Effector memory CD8-positive, alpha-beta T cell (primary cell): ENCODE results near the gene PGAM1.
"Not testable (repeated sequence)": the region's sequence is repeated elsewhere in the genome, so short reads cannot be mapped to it uniquely, and the experiment has no call there.

Experiments
- ATAC-seq: fragments of 150-1000 bp; cut with Tn5 transposase; replicated peaks from 2 replicates; pipeline ENCODE4 v1.10.0; 2021; ENCODE audit warnings: mild to moderate bottlenecking, moderate library complexity
- DNase-seq, 3 experiments: peaks; one replicate each; pipeline ENCODE4 v3.0.0; 2021
- H3K27ac Mint-ChIP-seq, 2 donors: one replicate each; pipeline ENCODE4 v1.8.0; 2022; ENCODE audit warnings: mild to moderate bottlenecking in 2 of 2, mixed read lengths in 2 of 2, moderate library complexity in 2 of 2
- H3K27me3 Mint-ChIP-seq, 2 donors: one replicate each; pipeline ENCODE4 v1.8.0; 2022; ENCODE audit warnings: mixed read lengths in 2 of 2
- H3K36me3 Mint-ChIP-seq: one replicate; pipeline ENCODE4 v1.8.0; 2022; ENCODE audit warnings: mild to moderate bottlenecking, moderate library complexity, mixed read lengths; ENCODE audit not compliant: insufficient read depth
- H3K4me1 Mint-ChIP-seq, 2 donors: one replicate each; pipeline ENCODE4 v1.8.0; 2022; ENCODE audit warnings: low read depth in 2 of 2, mixed read lengths in 2 of 2
- H3K4me3 Mint-ChIP-seq, 2 donors: one replicate each; pipeline ENCODE4 v1.8.0; 2022; ENCODE audit warnings: mild to moderate bottlenecking in 2 of 2, mixed read lengths in 2 of 2, moderate library complexity in 2 of 2
- H3K9me3 Mint-ChIP-seq, 2 donors: one replicate each; pipeline ENCODE4 v1.8.0; 2022; ENCODE audit warnings: mixed read lengths in 2 of 2

PGAM1 gene

DNA sequence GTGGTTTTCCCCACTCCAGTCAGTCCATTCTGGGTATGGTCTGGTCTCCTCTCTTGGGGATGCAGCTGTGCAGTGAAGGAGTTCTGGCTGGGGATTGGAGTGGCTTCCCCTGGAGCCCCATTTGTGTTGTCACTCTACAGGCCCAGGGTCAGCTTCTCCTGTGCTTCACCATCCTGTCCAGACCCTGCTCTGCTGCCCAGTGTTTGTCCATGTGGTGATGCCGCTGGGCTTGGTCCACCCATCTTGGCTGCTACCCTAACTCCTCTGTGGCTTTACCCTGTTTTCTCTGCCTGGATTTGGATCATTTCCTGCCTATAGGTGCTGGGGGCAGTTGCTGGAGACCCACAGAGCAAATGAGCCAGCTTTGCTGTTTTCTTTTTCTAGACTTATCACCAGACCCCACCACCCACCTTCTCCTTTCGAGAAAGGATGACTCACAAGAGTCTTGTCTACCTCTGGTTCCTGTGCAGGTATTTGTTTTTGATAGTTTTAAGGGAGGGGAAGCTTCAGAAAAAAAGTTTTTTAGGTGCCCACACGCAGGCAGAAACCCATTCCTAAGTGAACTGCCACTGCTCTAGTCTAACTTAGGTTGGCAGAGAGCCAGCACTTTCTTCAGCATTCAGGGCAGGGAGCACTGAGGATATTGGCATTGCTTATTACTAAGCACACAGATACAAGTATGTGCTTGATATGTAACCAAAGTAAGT lies 28.5 kb downstream of the PGAM1 start:
- peaks cover 6 to 12% of the 10 kb centered on the region in 2 donors for H3K4me1 Mint-ChIP-seq
- H3K27ac Mint-ChIP-seq: peak overlapping the region; percentile 76 to 86
- H3K36me3 Mint-ChIP-seq: peaks cover 38% of the 10 kb centered on the region
- ATAC-seq: no peak
- H3K27me3 Mint-ChIP-seq: no peaks in the 10 kb centered on the region
- H3K4me3 Mint-ChIP-seq: no peak overlapping the region
- no peak for DNase-seq
- no peaks in the 10 kb centered on the region for H3K9me3 Mint-ChIP-seq

DNA sequence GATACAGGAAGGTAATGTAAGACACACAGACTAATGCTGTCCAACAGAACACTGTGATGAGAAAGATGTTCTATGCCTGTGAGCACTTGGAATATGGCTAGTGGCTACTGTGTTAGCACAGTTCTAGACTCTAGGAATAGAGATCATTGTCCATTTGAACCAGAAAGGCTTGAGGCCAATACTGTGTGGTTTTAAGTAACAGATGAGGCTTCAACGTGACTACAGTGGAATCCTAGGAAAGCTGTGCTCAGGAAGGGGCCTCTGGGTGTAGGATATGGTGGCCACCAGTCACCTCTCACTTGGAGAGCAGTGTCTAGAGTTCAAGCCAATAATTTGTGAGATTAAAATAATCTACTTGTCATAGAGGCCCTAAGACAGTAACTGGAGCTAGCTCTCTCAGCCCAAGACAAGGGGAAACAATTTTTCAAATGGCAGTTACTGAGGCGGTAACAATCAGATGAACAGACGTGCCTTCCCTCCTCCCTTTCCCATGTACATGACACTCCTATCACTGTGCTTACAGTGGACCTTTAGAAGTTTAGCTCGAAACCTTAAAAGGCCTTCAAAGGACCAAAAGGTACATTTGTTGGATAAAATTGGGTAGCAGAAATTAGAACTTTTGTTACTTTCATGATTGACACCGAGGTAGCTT lies 30.2 kb downstream of the PGAM1 start:
- no peak overlapping the region for H3K4me3 Mint-ChIP-seq
- ATAC-seq (no peak), DNase-seq (no peak)
- H3K27me3 Mint-ChIP-seq: no peaks in the 10 kb centered on the region
- H3K36me3 Mint-ChIP-seq: peaks cover 41% of the 10 kb centered on the region
- H3K9me3 Mint-ChIP-seq: no peaks in the 10 kb centered on the region
- H3K27ac Mint-ChIP-seq: peak overlapping the region; percentile 0 to 55
- peaks cover 0 to 7% of the 10 kb centered on the region in 2 donors for H3K4me1 Mint-ChIP-seq

DNA sequence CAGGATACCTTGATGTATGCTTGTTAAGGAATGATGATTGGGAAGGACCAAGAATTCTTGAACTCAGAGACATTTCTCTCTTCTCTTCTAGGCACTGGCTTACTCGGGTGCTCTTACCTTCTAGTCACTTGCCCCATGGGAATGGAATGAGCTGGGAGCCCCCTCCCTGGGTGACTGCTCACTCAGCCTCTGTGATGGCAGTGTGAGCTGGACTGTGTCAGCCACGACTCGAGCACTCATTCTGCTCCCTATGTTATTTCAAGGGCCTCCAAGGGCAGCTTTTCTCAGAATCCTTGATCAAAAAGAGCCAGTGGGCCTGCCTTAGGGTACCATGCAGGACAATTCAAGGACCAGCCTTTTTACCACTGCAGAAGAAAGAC lies 30.7 kb downstream of the PGAM1 start:
- no peaks in the 10 kb centered on the region for H3K27me3 Mint-ChIP-seq
- no peak for ATAC-seq
- no peak for DNase-seq
- peaks cover 46% of the 10 kb centered on the region for H3K36me3 Mint-ChIP-seq
- H3K9me3 Mint-ChIP-seq: no peaks in the 10 kb centered on the region
- H3K4me1 Mint-ChIP-seq: peaks cover 0 to 7% of the 10 kb centered on the region in 2 donors
- H3K27ac Mint-ChIP-seq: peak overlapping the region in 1 of 2 donors; percentile 55
- H3K4me3 Mint-ChIP-seq: no peak overlapping the region

DNA sequence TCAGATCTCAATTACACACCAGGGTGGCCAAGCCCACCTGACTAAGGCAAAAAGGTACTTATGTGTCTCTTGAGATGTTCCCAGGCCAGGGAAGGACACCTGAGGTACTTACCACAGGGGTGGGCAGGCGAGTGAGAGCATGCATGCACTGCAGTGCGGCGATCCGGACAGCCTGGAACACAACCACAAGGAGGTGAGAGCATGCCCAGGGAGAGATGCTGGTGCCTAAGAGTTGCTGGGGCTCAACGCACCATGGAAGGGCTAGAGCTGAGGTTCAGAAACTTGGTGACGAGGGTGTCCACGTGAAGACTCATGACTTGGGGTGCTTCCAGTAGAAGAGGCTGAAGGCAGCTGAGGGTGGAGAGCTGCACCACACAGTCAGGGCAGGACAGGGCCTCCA lies 33.1 kb downstream of the PGAM1 start:
- DNase-seq (no peak), ATAC-seq (no peak)
- Mint-ChIP-seq H3K4me1 (peaks cover 2 to 3% of the 10 kb centered on the region in 2 donors), H3K36me3 (peaks cover 54% of the 10 kb centered on the region), H3K4me3 (no peak overlapping the region), H3K27me3 (no peaks in the 10 kb centered on the region), H3K27ac (no peak overlapping the region), H3K9me3 (no peaks in the 10 kb centered on the region)

DNA sequence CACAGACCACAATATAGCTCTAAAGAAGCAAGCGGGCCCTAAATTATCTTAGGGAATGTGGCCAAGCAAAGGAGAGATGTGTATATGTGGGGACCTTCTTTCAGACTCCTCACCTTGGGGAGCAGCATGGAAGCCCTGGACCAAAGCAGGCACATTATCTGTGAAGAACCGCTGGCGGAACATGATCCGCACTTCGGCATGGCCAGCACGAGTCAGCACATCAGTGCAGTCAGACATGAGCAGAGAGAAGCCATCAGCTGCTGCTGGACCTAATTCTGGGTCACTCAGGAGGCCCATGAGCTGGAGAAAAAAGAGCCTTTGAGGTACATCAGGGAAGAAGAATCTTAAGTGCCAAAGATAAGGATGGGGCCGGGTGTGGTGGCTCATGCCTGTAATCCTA lies 33.9 kb downstream of the PGAM1 start:
- Mint-ChIP-seq H3K4me1 (peaks cover 2 to 3% of the 10 kb centered on the region in 2 donors), H3K9me3 (no peaks in the 10 kb centered on the region), H3K27ac (peak overlapping the region in 1 of 2 donors; percentile 86), H3K36me3 (peaks cover 61% of the 10 kb centered on the region), H3K27me3 (no peaks in the 10 kb centered on the region), H3K4me3 (no peak overlapping the region)
- no peak for ATAC-seq
- no peak for DNase-seq

DNA sequence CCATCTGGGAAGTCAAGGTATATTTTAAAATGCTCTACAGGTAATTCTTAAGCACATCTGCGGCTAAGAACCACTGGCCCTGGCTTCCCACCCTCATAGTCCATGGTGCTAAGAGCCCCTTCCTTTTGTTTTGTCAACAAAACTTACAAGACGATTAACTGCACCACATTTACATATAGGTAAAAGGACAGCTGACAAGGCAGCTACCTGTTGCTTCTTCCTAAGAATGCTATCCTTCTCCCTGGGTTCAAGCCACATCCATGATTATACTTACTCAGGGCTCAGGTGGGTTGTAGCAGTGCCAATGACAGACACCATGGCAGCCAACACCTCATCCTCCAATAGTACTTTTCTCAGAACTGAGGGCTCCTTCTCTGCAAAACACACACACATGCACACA lies 36.3 kb downstream of the PGAM1 start:
- H3K27ac Mint-ChIP-seq: no peak overlapping the region
- ATAC-seq (no peak), DNase-seq (no peak)
- H3K9me3 Mint-ChIP-seq: no peaks in the 10 kb centered on the region
- peaks cover 70% of the 10 kb centered on the region for H3K36me3 Mint-ChIP-seq
- no peaks in the 10 kb centered on the region for H3K27me3 Mint-ChIP-seq
- no peak overlapping the region for H3K4me3 Mint-ChIP-seq
- H3K4me1 Mint-ChIP-seq: peaks cover 2 to 3% of the 10 kb centered on the region in 2 donors

DNA sequence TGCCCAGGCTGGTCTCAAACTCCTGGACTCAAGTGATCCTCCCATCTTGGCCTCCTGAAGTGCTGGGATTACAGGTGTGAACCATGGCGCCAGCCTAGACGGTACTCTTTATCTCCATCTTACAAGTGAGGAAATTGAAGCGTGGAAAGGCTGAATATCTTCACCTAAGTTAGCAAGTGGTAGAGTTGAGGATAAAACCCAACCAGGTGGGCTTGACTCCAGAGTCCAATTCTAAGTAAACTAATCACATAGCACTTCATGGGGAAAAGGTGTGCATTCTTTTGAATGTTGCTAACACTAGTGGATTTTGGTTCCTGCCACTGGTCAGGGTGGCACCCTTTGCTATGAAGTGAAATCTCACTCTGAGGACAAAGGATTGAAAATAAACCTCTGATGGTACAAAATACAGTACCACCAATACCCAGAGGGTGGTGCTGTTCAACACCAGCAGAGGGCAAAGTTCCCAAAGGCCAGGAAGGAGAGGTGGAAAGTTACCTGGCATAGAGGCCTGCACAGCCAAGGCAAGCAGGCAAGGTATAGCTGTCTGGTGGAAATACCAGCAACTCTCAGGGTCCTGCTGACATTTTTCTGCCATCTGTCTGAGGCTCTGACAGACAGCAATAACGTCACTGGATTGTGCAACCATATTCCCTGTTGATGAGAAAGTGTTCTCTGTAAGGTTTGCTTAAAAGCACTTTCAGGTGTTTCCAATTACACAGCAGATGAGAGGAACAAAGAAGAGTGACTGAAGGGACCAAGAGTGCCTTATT lies 37.6 kb downstream of the PGAM1 start:
- peak; percentile 23 to 42 (median 31) for DNase-seq
- peak; percentile 59 for ATAC-seq

DNA sequence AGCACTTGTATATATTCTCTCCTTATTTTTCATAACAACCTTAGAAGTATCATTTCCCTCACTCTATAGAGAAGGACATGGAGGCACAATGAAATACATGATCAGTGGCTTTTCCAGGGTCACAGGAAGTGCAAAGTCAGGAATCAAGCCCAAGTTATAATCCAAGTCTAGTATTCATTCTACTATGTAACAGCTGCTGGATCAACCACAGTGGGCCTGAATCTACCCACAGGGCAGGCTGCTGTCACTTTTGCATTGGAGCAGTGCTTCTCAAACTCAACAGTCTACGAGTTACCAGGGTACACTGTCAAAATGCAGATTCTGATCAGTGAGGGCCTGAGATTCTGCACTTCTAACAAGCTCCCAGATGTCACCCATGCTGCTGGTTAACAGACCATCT lies 38.2 kb downstream of the PGAM1 start:
- Mint-ChIP-seq H3K36me3 (peaks cover 57% of the 10 kb centered on the region), H3K4me3 (no peak overlapping the region), H3K27me3 (no peaks in the 10 kb centered on the region), H3K9me3 (no peaks in the 10 kb centered on the region), H3K4me1 (peaks cover 0 to 3% of the 10 kb centered on the region in 2 donors), H3K27ac (peak overlapping the region; percentile 35 to 80)
- DNase-seq (no peak), ATAC-seq (no peak)

More for the DNA sequence above, 37.6 kb downstream of the PGAM1 start:
- Mint-ChIP-seq H3K4me3 (no peak overlapping the region), H3K27me3 (no peaks in the 10 kb centered on the region), H3K4me1 (peaks cover 2 to 3% of the 10 kb centered on the region in 2 donors), H3K27ac (peak overlapping the region in 1 of 2 donors; percentile 80), H3K36me3 (peaks cover 64% of the 10 kb centered on the region), H3K9me3 (no peaks in the 10 kb centered on the region)

DNA sequence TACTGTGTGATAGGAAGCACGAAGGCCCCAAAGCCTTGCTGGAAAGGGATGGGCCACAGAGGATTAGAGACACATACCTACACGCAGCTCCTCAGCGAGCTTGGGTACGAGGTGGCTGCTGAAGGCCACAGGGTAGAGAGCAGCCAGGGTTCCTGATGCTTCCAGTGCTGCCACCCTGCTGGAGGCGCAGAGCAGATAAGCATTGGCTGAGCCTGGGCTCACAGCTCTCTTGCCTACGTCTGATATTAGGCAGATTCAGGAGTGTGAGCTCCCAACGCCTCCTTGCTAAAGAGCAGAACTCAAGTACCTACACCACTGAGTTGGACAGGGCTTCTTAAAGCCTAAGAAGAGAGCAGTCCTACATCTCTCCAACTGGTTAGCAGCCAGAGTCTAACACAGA lies 40.0 kb downstream of the PGAM1 start:
- DNase-seq: no peak
- Mint-ChIP-seq H3K27ac (no peak overlapping the region), H3K9me3 (no peaks in the 10 kb centered on the region), H3K4me3 (no peak overlapping the region), H3K36me3 (peaks cover 52% of the 10 kb centered on the region), H3K27me3 (no peaks in the 10 kb centered on the region), H3K4me1 (peaks cover 0 to 3% of the 10 kb centered on the region in 2 donors)
- no peak for ATAC-seq

DNA sequence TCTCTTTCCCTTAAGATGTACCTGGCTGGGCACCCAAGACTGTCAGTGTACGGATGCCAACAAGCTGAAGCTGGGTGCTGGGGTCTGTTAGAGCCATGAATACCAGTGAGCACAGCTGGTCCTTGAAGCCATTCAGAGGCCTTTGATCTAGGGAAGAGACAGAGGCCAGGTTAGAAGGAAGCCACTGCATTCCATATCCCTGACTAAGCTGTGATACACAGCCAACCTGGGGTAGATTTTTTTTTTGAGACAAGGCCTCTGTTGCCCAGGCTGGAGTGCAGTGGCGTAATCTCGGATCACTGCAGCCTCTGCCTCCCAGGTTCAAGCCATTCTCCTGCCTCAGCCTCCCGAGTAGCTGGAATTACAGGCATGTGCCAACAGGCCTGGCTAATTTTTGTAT lies 40.8 kb downstream of the PGAM1 start:
- Mint-ChIP-seq H3K9me3 (no peaks in the 10 kb centered on the region), H3K27me3 (no peaks in the 10 kb centered on the region), H3K4me1 (peaks cover 0 to 3% of the 10 kb centered on the region in 2 donors), H3K4me3 (no peak overlapping the region), H3K36me3 (peaks cover 54% of the 10 kb centered on the region), H3K27ac (no peak overlapping the region)
- ATAC-seq: no peak
- no peak for DNase-seq

DNA sequence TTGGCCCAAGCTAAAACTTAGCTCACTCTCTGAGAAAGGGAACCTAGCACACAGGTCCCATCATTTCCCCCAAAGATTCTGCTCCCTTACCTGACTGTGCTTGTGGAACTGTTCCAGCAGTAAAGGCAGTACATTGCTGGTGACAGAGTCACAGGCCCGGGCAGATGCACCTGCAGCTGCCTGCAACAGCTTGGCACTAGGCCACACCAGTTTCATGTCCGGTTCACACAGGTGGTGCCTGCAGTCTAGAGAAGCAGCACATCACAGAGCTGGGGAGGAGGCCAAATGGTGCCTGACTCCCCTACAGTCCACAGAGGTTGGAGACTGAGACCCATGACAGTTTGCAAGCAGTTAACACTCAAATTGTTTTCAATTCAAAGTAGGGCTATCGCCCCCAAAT lies 42.2 kb downstream of the PGAM1 start:
- no peak overlapping the region for H3K27ac Mint-ChIP-seq
- H3K27me3 Mint-ChIP-seq: no peaks in the 10 kb centered on the region
- peaks cover 58% of the 10 kb centered on the region for H3K36me3 Mint-ChIP-seq
- no peak for ATAC-seq
- H3K4me3 Mint-ChIP-seq: no peak overlapping the region
- peaks cover 0 to 3% of the 10 kb centered on the region in 2 donors for H3K4me1 Mint-ChIP-seq
- DNase-seq: no peak
- no peaks in the 10 kb centered on the region for H3K9me3 Mint-ChIP-seq

DNA sequence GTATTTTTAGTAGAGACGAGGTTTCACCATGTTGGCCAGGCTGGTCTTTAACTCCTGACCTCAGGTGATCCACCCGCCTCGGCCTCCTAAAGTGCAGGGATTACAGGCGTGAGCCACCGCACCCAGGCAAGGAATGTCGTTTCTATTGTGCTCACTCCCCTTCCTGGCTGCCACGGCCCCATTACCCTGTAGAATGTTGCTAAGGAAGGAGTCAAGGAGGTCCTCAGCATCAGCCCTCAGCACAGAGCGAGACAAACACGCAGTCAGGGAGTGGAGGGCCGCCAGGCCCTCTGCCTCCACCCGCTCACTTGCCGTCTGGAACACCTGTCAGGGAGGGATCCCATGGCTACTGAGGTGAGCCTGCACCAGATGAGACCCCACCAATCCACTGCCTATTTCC lies 42.8 kb downstream of the PGAM1 start:
- not testable (repeated sequence) for H3K9me3 Mint-ChIP-seq, H3K27me3 Mint-ChIP-seq, H3K4me3 Mint-ChIP-seq, ATAC-seq, H3K4me1 Mint-ChIP-seq, DNase-seq
- peak overlapping the region in 1 of 2 donors; percentile 23 for H3K27ac Mint-ChIP-seq
- H3K36me3 Mint-ChIP-seq: peaks cover 58% of the 10 kb centered on the region

DNA sequence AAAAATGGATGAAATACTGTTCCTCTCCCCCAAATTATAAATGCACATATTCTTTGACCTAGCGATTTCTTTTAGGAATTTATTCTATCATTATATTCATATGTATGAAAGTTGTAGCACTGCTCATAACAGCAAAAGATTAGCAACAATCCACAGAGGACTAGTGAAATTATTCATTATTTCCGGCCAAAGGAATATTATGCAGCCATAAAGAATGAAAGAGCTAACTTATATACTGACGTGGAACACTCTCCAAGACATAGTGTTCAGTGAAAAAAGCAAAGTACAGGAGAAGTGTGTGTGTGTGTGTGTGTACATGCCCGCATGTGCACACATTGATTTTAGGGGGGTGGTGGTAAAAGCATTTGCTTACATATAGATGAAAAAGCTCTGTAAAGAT lies 48.9 kb downstream of the PGAM1 start:
- peaks cover 75% of the 10 kb centered on the region for H3K36me3 Mint-ChIP-seq
- H3K9me3 Mint-ChIP-seq: no peaks in the 10 kb centered on the region
- no peaks in the 10 kb centered on the region for H3K27me3 Mint-ChIP-seq
- H3K4me1 Mint-ChIP-seq: peaks cover 0 to 7% of the 10 kb centered on the region in 2 donors
- ATAC-seq (no peak), DNase-seq (no peak)
- H3K27ac Mint-ChIP-seq: no peak overlapping the region
- no peak overlapping the region for H3K4me3 Mint-ChIP-seq
